ENCODE data around the gene CREB3L2. TPM values are rescaled to one million over a fixed set of nuclear protein-coding genes. Genes with fewer than 3 reads are reported as not detected.
"Not testable (repeated sequence)": the region's sequence is repeated elsewhere in the genome, so short reads cannot be mapped to it uniquely, and the experiment has no call there.

CREB3L2 gene
- total RNA-seq, 1 experiment from 2014 or later = 11.4 TPM

DNA sequence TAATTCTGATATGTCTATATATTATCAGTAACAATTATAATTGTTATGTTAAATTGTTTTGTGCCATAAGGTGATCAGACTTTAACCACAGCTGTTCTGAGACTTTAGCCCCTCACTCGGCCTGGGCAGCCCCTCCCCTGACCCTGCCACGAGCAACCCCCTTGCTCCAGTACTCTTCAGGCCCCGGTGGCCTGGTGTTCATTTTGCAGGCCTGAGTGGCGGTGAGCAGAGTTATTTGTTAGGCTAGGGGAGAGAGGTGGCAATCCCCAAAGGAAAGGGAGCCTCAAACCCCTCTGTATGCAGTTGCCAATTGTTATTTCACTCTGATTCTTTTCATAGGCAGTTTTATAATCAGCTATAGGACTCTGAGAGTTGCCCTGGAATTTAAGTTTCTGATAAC, 22.9 kb upstream of the CREB3L2 start:
- no peaks in the 10 kb centered on the region for H3K27me3 ChIP-seq (ENCODE audit: control insufficient read depth, insufficient read depth, low read length)
- no peak overlapping the region for H3K4me3 ChIP-seq (ENCODE audit: insufficient read depth, low read depth, low read length)
- no peak for DNase-seq
- no peaks in the 10 kb centered on the region for H3K36me3 ChIP-seq (replicated peaks; ENCODE audit: control insufficient read depth, insufficient read depth, low read length)

DNA sequence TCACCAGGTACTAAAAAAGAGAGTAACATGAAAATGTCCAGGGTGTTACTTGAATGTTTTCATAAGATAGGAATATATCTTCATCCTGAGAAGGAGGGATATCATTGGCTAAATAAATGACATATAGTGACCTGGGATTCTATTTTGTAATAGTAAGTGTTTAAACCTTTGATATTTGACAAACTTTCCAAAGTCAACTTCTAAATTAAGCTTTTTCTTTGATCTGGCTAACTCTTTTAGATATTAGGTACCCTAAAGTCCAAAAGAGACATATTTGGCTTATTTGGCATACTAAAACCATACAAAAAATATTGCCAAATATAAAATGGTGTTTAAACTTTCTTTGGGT, 22.4 kb upstream of the CREB3L2 start:
- Histone ChIP-seq H3K4me3 (ENCODE audit: insufficient read depth, low read depth, low read length) (no peak overlapping the region), H3K36me3 (replicated peaks; ENCODE audit: control insufficient read depth, insufficient read depth, low read length) (no peaks in the 10 kb centered on the region), H3K27me3 (ENCODE audit: control insufficient read depth, insufficient read depth, low read length) (no peaks in the 10 kb centered on the region)
- no peak for DNase-seq

DNA sequence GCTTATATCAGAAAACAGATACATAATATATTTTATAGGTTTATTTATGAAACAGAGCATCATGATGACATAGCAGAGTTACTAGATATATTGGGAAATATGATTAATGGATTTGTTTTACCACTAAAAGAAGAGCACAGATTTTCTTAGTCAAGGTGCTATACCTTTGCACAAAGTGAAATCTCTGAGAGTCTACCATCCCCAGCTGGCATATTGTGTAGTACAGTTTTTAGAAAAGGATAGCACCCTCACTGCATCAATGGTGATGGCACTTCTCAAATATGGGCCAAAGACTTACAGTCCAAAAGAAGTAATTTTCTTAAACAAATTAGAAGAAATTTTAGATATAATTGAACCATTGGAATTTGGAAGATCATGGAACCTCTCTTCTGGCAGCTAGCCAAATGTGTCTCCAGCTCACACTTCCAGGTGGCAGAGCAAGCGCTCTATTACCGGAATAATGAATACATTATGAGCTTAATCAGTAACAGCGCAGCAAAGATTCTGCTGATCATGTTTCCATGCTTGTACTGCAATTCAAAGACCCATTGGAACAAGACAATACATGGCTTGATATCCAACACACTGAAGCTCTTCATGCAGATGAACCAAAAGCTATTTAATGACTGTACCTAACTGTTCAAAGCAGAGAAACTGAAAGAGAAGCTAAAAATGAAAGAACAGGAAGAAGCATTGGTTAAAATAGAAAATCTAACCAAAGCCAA, 21.9 kb upstream of the CREB3L2 start:
- no peak for DNase-seq
- H3K4me3 ChIP-seq (ENCODE audit: insufficient read depth, low read depth, low read length) = no peak overlapping the region

DNA sequence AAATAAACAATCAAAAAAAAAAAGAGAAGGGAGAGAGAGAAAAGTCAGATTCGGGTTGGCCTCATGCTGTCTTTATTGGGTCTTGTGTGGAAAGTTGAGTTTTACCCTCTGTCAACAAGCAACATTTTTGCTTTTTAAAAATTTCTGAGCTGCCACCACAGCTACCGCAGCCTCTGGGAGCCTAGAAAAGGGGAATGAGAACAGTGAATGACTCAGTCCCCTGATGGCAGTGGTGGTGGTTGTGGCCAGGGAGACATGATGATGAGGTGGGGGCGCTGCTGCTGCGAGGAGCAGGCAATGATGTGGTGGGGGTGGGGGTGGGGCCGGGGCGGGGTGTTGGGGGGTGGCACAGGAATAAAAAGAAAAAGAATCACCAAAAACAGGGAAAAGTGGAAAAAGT, 20.0 kb upstream of the CREB3L2 start:
- H3K4me3 ChIP-seq (ENCODE audit: insufficient read depth, low read depth, low read length) = no peak overlapping the region
- no peaks in the 10 kb centered on the region for H3K27me3 ChIP-seq (ENCODE audit: control insufficient read depth, insufficient read depth, low read length)

More for the DNA sequence above, 21.9 kb upstream of the CREB3L2 start:
- no peaks in the 10 kb centered on the region for H3K27me3 ChIP-seq (ENCODE audit: control insufficient read depth, insufficient read depth, low read length)
- no peaks in the 10 kb centered on the region for H3K36me3 ChIP-seq (replicated peaks; ENCODE audit: control insufficient read depth, insufficient read depth, low read length)

DNA sequence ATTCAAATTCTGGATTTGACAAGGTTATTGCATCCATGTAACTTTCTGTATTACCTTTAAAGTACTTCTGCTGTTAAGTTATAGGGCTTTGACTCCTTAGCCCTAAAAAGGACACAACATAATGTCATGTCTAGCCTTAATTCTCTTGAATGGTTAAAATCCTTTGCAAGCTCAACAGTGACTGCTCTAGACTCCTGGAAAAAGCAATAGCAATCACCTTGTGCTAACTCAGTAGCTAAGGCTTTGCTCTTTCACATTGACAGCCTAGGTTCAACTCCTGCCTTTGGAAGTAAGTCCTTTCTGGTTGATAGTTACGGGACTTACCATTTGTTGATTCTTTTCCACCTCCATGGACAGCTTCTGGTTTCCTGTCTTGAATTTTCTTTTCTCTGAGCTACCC, 16.1 kb upstream of the CREB3L2 start:
- H3K4me3 ChIP-seq (ENCODE audit: insufficient read depth, low read depth, low read length) = no peak overlapping the region
- no peak for DNase-seq
- no peaks in the 10 kb centered on the region for H3K36me3 ChIP-seq (replicated peaks; ENCODE audit: control insufficient read depth, insufficient read depth, low read length)
- H3K27me3 ChIP-seq (ENCODE audit: control insufficient read depth, insufficient read depth, low read length) = no peaks in the 10 kb centered on the region

More for the DNA sequence above, 20.0 kb upstream of the CREB3L2 start:
- no peaks in the 10 kb centered on the region for H3K36me3 ChIP-seq (replicated peaks; ENCODE audit: control insufficient read depth, insufficient read depth, low read length)
- DNase-seq = no peak

DNA sequence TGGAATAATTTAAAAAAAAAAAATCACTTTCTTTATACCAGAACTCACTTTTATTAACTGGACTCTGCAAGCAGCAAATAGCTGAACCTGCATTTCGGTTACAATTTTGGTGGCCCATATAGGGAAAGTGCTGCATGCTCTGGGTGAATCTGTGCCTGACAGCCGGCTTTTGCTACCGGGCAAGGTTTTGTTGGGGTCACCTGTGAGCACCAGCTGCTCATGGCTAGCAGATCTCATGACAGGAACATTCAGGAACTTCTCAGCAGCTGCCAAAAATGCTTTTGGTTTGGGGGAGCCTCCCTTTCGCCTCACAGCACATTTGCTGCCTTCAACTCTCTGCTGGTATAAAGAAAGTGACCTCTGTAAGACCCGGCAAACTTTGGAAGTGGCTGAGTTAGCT, 13.2 kb upstream of the CREB3L2 start:
- Histone ChIP-seq H3K36me3 (replicated peaks; ENCODE audit: control insufficient read depth, insufficient read depth, low read length) (no peaks in the 10 kb centered on the region), H3K27me3 (ENCODE audit: control insufficient read depth, insufficient read depth, low read length) (no peaks in the 10 kb centered on the region), H3K4me3 (ENCODE audit: insufficient read depth, low read depth, low read length) (no peak overlapping the region)
- no peak for DNase-seq

DNA sequence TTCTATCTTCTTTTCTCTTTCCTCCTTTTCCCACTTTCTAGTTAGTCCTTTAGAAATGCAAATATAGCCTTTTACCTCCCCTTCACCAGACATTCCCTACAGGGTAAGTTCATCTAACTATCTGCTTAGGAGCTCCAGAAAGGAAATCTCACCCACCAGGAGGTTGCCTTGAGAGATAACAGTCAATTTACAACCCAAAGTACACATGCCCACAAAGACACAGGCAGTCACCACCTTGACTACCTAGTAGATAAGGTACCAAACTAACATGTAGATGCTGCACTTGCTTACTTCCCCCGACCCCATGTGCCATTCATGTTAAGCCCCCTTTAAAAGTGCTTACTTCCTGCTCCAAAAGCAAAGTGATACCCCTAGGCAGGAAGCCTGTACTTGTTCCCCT, 12.8 kb upstream of the CREB3L2 start:
- no peaks in the 10 kb centered on the region for H3K36me3 ChIP-seq (replicated peaks; ENCODE audit: control insufficient read depth, insufficient read depth, low read length)
- no peaks in the 10 kb centered on the region for H3K27me3 ChIP-seq (ENCODE audit: control insufficient read depth, insufficient read depth, low read length)
- no peak for DNase-seq
- H3K4me3 ChIP-seq (ENCODE audit: insufficient read depth, low read depth, low read length) = no peak overlapping the region

DNA sequence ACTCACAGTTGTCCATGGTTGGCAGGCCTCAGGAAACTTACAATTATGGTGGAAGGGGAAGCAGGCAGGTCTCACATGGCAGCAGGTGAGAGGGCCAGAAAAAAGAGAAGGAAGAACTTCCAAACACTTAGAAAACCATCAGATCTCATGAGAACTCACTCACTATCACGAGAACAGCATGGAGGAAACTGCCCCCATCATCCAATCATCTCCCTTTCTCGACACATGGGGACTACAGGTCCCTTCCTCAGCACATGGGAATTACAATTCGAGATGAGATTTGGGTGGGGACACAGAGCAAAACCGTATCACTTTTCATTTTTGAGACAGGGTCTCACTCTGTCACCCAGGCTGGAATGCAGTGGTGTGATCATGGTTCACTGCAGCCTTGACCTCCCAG, 12.3 kb upstream of the CREB3L2 start:
- not testable (repeated sequence) for H3K36me3 ChIP-seq (replicated peaks; ENCODE audit: control insufficient read depth, insufficient read depth, low read length); H3K27me3 ChIP-seq (ENCODE audit: control insufficient read depth, insufficient read depth, low read length); H3K4me3 ChIP-seq (ENCODE audit: insufficient read depth, low read depth, low read length); DNase-seq

DNA sequence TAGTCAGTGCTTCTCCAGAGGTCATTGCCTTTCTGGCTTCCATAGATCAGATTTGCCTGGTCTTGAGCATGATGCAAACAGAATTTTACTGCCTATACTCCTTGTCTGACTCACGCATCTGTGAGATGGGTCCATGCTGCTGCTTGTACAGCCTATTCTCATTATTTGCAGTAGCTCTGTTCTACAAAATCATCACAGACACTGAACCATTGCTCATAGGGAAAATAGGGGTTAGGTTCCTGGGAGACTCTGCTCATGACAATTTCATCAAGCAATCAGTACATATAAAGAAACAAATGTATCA, 7.4 kb upstream of the CREB3L2 start:
- DNase-seq = no peak
- Histone ChIP-seq H3K36me3 (replicated peaks; ENCODE audit: control insufficient read depth, insufficient read depth, low read length) (no peaks in the 10 kb centered on the region), H3K27me3 (ENCODE audit: control insufficient read depth, insufficient read depth, low read length) (no peaks in the 10 kb centered on the region), H3K4me3 (ENCODE audit: insufficient read depth, low read depth, low read length) (no peak overlapping the region)

DNA sequence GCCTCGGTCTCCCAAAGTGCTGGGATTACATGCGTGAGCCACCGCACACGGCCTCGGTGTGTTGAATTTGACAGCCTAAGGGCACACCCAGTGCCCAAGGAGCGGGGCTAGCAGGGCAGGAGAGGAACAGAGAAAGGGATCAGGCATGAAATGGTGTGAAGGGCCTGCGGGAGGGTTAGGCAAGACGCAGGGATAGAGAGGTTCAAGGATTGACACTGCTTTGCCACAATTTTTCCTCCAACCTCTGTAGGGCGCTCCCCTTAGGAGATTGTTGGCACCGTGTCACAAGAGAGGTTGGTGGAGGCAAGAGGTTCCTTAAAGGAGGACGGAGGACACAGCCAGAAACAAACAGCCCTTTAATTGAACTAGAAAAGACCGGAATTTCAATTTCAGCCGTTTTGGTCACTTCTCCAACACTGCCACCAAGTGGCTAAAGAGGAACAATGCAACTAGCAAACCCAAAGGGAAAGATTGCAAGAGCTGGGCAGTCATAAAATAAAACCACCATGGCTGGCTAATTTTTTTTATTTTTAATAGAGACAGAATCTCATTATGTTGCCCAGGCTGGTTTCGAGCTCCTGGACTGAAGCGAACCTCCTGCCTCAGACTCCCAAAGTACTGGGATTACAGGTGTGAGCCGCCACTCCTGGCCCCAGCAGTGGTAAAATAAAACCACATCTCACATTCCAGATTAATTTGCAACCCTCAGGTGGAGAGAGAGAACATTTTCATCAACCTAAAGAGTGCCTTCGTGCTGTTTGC, 6.9 kb upstream of the CREB3L2 start:
- no peaks in the 10 kb centered on the region for H3K27me3 ChIP-seq (ENCODE audit: control insufficient read depth, insufficient read depth, low read length)
- no peak overlapping the region for H3K4me3 ChIP-seq (ENCODE audit: insufficient read depth, low read depth, low read length)
- peak; percentile 53 for DNase-seq
- H3K36me3 ChIP-seq (replicated peaks; ENCODE audit: control insufficient read depth, insufficient read depth, low read length) = no peaks in the 10 kb centered on the region

DNA sequence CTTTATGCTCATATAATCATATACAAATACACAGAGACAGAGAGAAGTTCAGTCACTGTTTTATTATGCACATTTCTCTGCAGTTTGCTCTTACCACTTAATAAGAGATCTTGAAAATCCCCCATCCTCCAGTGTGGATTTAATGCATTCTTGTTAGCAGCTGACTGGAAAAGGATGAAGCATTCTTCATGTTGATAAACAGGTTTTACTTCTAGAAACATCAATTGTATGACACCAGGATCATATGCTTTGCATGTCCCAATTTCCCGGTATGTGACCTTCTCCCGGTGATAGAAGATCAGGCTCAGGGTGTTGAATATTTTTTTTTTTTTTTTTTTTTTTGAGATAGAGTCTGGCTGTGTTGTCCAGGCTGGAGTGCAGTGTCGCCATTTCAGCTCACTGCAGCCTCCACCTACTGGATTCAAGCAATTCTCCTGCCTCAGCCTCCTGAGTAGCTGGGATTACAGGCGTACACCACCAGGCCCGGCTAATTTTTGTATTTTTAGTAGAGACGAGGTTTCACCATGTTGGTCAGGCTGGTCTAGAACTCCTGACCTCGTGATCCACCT, 6.2 kb upstream of the CREB3L2 start:
- Histone ChIP-seq H3K4me3 (ENCODE audit: insufficient read depth, low read depth, low read length) (no peak overlapping the region), H3K27me3 (ENCODE audit: control insufficient read depth, insufficient read depth, low read length) (no peaks in the 10 kb centered on the region), H3K36me3 (replicated peaks; ENCODE audit: control insufficient read depth, insufficient read depth, low read length) (no peaks in the 10 kb centered on the region)
- DNase-seq = no peak

DNA sequence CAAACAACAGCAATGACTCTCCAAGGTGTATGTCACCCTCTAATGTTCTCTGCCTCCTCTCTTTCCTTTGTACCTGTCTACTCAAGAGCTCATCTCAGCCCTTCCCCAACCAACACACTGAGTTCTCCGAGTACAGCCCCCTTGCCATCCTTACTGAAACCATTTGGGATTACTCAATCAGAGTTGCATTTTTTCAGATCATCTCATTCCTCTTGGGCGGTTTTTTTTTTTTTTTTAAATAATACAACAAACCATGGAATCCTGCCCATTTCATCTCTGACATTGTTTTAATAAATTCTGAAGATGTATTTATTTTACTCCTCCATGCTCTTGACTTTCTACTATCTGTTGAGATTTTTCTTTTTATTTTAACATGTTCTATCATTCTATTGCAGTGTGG, 4.2 kb upstream of the CREB3L2 start:
- H3K27me3 ChIP-seq (ENCODE audit: control insufficient read depth, insufficient read depth, low read length) = no peaks in the 10 kb centered on the region

DNA sequence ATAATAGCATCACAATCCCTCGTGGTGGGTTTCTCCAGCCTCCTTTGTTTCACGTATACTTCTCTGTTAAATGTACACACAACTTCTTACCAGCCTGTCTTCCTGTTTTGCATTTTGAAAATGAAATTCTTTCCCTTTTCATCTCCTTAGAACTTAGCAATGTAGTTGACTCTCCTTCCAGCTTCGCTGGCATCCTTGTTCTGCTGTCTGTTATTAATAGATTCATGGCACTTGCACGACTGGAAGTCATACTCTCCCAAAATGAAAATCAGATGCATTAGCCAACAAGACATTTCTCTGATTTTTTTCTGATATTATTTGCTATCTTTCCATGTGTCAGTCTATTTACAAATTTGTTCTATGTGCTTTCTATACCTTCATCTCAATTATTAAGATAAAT, 3.0 kb upstream of the CREB3L2 start:
- H3K4me3 ChIP-seq (ENCODE audit: insufficient read depth, low read depth, low read length) = no peak overlapping the region
- no peaks in the 10 kb centered on the region for H3K36me3 ChIP-seq (replicated peaks; ENCODE audit: control insufficient read depth, insufficient read depth, low read length)
- no peak for DNase-seq
- no peaks in the 10 kb centered on the region for H3K27me3 ChIP-seq (ENCODE audit: control insufficient read depth, insufficient read depth, low read length)

More for the DNA sequence above, 4.2 kb upstream of the CREB3L2 start:
- DNase-seq = no peak
- Histone ChIP-seq H3K36me3 (replicated peaks; ENCODE audit: control insufficient read depth, insufficient read depth, low read length) (no peaks in the 10 kb centered on the region), H3K4me3 (ENCODE audit: insufficient read depth, low read depth, low read length) (no peak overlapping the region)

DNA sequence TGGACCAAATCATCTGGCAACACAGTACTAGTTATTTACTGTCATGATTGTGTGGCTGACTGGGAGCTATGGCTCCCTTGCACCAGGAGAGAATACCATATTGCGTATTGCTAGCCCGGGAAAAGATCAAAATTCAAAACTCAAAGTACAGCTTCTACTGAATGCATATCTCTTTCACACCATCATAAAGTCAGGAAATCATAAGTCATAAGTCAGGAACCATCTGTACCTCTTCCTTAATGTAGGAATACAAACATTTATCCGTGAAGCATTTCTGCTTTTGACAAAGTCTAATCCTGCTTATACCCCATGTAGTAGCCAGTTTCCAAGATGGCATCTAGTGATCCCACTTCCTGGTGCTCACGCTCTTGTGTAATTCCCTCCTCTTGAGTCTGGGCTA, 2.2 kb upstream of the CREB3L2 start:
- H3K36me3 ChIP-seq (replicated peaks; ENCODE audit: control insufficient read depth, insufficient read depth, low read length) = no peaks in the 10 kb centered on the region
- no peaks in the 10 kb centered on the region for H3K27me3 ChIP-seq (ENCODE audit: control insufficient read depth, insufficient read depth, low read length)
- no peak overlapping the region for H3K4me3 ChIP-seq (ENCODE audit: insufficient read depth, low read depth, low read length)
- DNase-seq = no peak

DNA sequence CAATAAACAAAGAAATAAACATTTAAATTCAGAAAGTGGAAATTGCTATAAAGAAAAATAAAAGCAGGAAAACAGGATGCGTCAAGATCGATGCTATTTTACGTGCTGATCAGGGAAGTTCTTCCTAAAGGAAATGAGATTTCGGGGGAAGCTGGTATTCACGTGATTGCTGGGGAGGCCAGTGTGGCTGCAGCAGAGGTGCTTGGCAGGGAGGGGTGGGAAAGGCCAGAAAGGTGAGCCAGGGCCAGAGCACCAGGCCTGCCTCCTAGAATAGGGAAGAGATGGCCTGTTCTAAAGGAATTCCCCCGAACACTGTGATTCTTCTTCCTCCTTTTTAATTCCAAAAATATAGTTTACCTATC, 923 bp upstream of the CREB3L2 start:
- Histone ChIP-seq H3K4me3 (ENCODE audit: insufficient read depth, low read depth, low read length) (no peak overlapping the region), H3K36me3 (replicated peaks; ENCODE audit: control insufficient read depth, insufficient read depth, low read length) (no peaks in the 10 kb centered on the region), H3K27me3 (ENCODE audit: control insufficient read depth, insufficient read depth, low read length) (no peaks in the 10 kb centered on the region)
- DNase-seq = no peak

Measured in H7 (cell line).